Keratinocyte (primary cell): Measurements from ENCODE around the gene MS4A8. TPM values are rescaled to one million over a fixed set of nuclear protein-coding genes. Genes with fewer than 3 reads are reported as not detected.
"Not testable (repeated sequence)": the region's sequence is repeated elsewhere in the genome, so short reads cannot be mapped to it uniquely, and the experiment has no call there.

Source experiments
- DNase-seq: peaks from one replicate; pipeline ENCODE4 v3.0.0-alpha.2; 2011; ENCODE audit warnings: low read depth, missing footprints, low spot score
- FAIRE-seq: peaks from 2 replicates; lab custom pipeline; 2011; peaks lifted over from hg19 to GRCh38; lab: Jason Lieb, UNC
- H2AFZ ChIP-seq: 2 replicates; pipeline ENCODE4 v1.6.0; 2012; ENCODE audit warnings: low read length, control low read depth, inconsistent platforms; ENCODE audit not compliant: control insufficient read depth
- H3K27ac ChIP-seq: 2 replicates; pipeline ENCODE4 v1.5.1; 2011; ENCODE audit warnings: low read length; ENCODE audit not compliant: control insufficient read depth, insufficient read depth
- H3K27me3 ChIP-seq: 3 replicates; pipeline ENCODE4 v1.6.0; 2011; ENCODE audit warnings: low read length; ENCODE audit not compliant: control insufficient read depth, insufficient read depth; ENCODE audit errors: extremely low read depth
- H3K36me3 ChIP-seq, 2 experiments: 2 replicates in 1 of 2; 3 replicates in 1 of 2; pipeline ENCODE4 v1.5.1; 2011; ENCODE audit warnings: low read length in 2 of 2, mild to moderate bottlenecking in 1 of 2; ENCODE audit not compliant: control insufficient read depth in 2 of 2, insufficient read depth in 2 of 2; ENCODE audit errors: extremely low read depth in 1 of 2
- H3K4me1 ChIP-seq: 3 replicates; pipeline ENCODE4 v1.5.1; 2011; ENCODE audit warnings: low read length; ENCODE audit not compliant: control insufficient read depth, insufficient read depth; ENCODE audit errors: extremely low read depth
- H3K4me2 ChIP-seq: 3 replicates; pipeline ENCODE4 v1.6.0; 2011; ENCODE audit warnings: low read depth, low read length; ENCODE audit not compliant: control insufficient read depth, insufficient read depth; ENCODE audit errors: extremely low read depth
- H3K4me3 ChIP-seq, 3 experiments: fragments of 200-600 bp in 1 of 3; sonication (generic) in 1 of 3; 2 replicates in 2 of 3; 3 replicates in 1 of 3; pipeline ENCODE4 v1.5.1; 2011 to 2016; ENCODE audit warnings: low read length in 3 of 3, mild to moderate bottlenecking in 3 of 3, control low read depth in 2 of 3, inconsistent platforms in 1 of 3, low read depth in 1 of 3, mixed read lengths in 1 of 3, mixed run types in 1 of 3, moderate library complexity in 1 of 3; ENCODE audit not compliant: control insufficient read depth in 2 of 3, insufficient read depth in 2 of 3; ENCODE audit errors: extremely low read depth in 1 of 3
- H3K79me2 ChIP-seq: 2 replicates; pipeline ENCODE4 v1.6.0; 2012; ENCODE audit warnings: low read length; ENCODE audit not compliant: control insufficient read depth, insufficient read depth
- H3K9ac ChIP-seq: 3 replicates; pipeline ENCODE4 v1.6.0; 2011; ENCODE audit warnings: low read length; ENCODE audit not compliant: control insufficient read depth, insufficient read depth; ENCODE audit errors: extremely low read depth
- H3K9me1 ChIP-seq: 3 replicates; pipeline ENCODE4 v1.6.0; 2011; ENCODE audit warnings: low read length; ENCODE audit not compliant: control insufficient read depth, insufficient read depth; ENCODE audit errors: extremely low read depth
- H3K9me3 ChIP-seq: 2 replicates; pipeline ENCODE4 v1.5.1; 2012; ENCODE audit warnings: low read depth, low read length; ENCODE audit not compliant: control insufficient read depth
- H4K20me1 ChIP-seq: 3 replicates; pipeline ENCODE4 v1.6.0; 2011; ENCODE audit warnings: low read length; ENCODE audit not compliant: control insufficient read depth, insufficient read depth; ENCODE audit errors: extremely low read depth
- CTCF ChIP-seq, 3 experiments: IDR thresholded peaks in 1 of 3; conservative IDR thresholded peaks in 1 of 3; optimal IDR thresholded peaks in 1 of 3; 2 replicates in 2 of 3; 3 replicates in 1 of 3; pipeline versions ENCODE3 to v1.5.1; 2011; ENCODE audit warnings: low read length in 3 of 3, mild to moderate bottlenecking in 3 of 3, moderate library complexity in 2 of 3, control low read depth in 1 of 3, inconsistent platforms in 1 of 3; ENCODE audit not compliant: insufficient read depth in 2 of 3; ENCODE audit errors: extremely low read depth in 1 of 3
- EZH2 ChIP-seq: IDR thresholded peaks from one replicate; pipeline ENCODE4 v1.6.1; 2012; ENCODE audit warnings: inconsistent platforms, mild to moderate bottlenecking, low read length, moderate library complexity
- dilution Hi-C: fragments of 300-500 bp; cut with MboI; formaldehyde crosslinking; loops from one replicate; pipeline ENCODE4 v1.7.0; 2020; ENCODE audit warnings: low sequenced_read_pairs; ENCODE audit not compliant: extremely low pct_ligation_motif_present
- polyA plus RNA-seq, 5 experiments: library from polyadenylated mRNA; depleted of rRNA in 3 of 5; stranded (reverse) in 3 of 5; stranded (forward) in 1 of 5; unstranded in 1 of 5; fragments of >200 nt; gene quantifications; 1 replicate in 1 of 5; 2 replicates in 3 of 5; 3 replicates in 1 of 5; pipeline versions ENCODE4 v1.2.1 to v1.2.3, GENCODE V29; 2011 to 2012; ENCODE audit warnings: missing spikeins in 2 of 5, low read depth in 1 of 5, low replicate concordance in 1 of 5

Gene MS4A8
- polyA plus RNA-seq, 1 donor (not counting 4 experiments of a cell fraction or from before 2014, with no cell fraction given) = not detected

GRCh38 chr11:60756307-60757032 is 57.1 kb downstream of the MS4A8 start, which contains the start of gene MS4A15:
MS4A15 (plus strand) TSS chr11:60756867; CDS start chr11:60763734, 6,867 bp downstream.
- dilution Hi-C loops = no loop called here
- Histone ChIP-seq H3K4me1 (no peaks in the 10 kb centered on the region), H3K79me2 (no peaks in the 10 kb centered on the region), H3K4me3 (no peak within 1 kb of the TSS), H3K27ac (no peak within 1 kb of the TSS), H3K4me2 (no peak within 1 kb of the TSS), H3K9ac (no peak within 1 kb of the TSS), H2AFZ (no peak within 1 kb of the TSS), H3K9me1 (no peaks in the 10 kb centered on the region), H3K36me3 (no peaks in the 10 kb centered on the region), H3K27me3 (no peaks in the 10 kb centered on the region), H3K9me3 (no peaks in the 10 kb centered on the region), H4K20me1 (no peaks in the 10 kb centered on the region)
- DNase-seq = no peak
- peak in 2 of 3 experiments; percentile 21 to 28 for TF ChIP-seq CTCF (optimal IDR thresholded peaks at IDR 0.05 in 1 of 3, IDR thresholded peaks at IDR 0.05 in 1 of 3, conservative IDR thresholded peaks at IDR 0.05 in 1 of 3; ENCODE audit: extremely low read depth in 1 of 3, insufficient read depth in 2 of 3, low read length in 3 of 3)
- no peak for TF ChIP-seq EZH2
- FAIRE-seq = no peak

- Histone ChIP-seq H4K20me1 (no peaks in the 10 kb centered on the region), H2AFZ (no peak overlapping the region), H3K36me3 (no peaks in the 10 kb centered on the region), H3K9me1 (no peaks in the 10 kb centered on the region), H3K4me3 (no peak overlapping the region), H3K4me1 (no peaks in the 10 kb centered on the region), H3K4me2 (no peak overlapping the region), H3K9ac (no peak overlapping the region), H3K79me2 (no peaks in the 10 kb centered on the region), H3K9me3 (no peaks in the 10 kb centered on the region), H3K27me3 (no peaks in the 10 kb centered on the region), H3K27ac (no peak overlapping the region)
- dilution Hi-C loops = no loop called here
- no peak for DNase-seq
- TF ChIP-seq CTCF (optimal IDR thresholded peaks at IDR 0.05 in 1 of 3, IDR thresholded peaks at IDR 0.05 in 1 of 3, conservative IDR thresholded peaks at IDR 0.05 in 1 of 3; ENCODE audit: extremely low read depth in 1 of 3, insufficient read depth in 2 of 3, low read length in 3 of 3) = no peak
- no peak for TF ChIP-seq EZH2
- FAIRE-seq = no peak
Measured at GRCh38 chr11:60757231-60757800, 57.9 kb downstream of the MS4A8 start.

GRCh38 chr11:60758671-60759070 is 59.3 kb downstream of the MS4A8 start:
- H3K4me3 ChIP-seq, dilution Hi-C loops, DNase-seq, H3K27ac ChIP-seq, H3K27me3 ChIP-seq, H3K79me2 ChIP-seq, H3K36me3 ChIP-seq, H2AFZ ChIP-seq, H3K9me1 ChIP-seq, H3K9me3 ChIP-seq, H4K20me1 ChIP-seq, H3K4me1 ChIP-seq, FAIRE-seq, H3K9ac ChIP-seq, H3K4me2 ChIP-seq: not testable (repeated sequence)
